Activated CD8-positive, alpha-beta memory T cell treated with anti-CD3 and anti-CD28 coated beads, Interleukin-2, amount 50 U/mL, for 4 hours (primary cell): ENCODE measurements around the gene PRELID3B.
"Not testable (repeated sequence)": the region's sequence is repeated elsewhere in the genome, so short reads cannot be mapped to it uniquely, and the experiment has no call there.

Experiments
- DNase-seq: peaks from one replicate; pipeline ENCODE4 v3.0.0-alpha.2; 2020

The PRELID3B gene

DNA sequence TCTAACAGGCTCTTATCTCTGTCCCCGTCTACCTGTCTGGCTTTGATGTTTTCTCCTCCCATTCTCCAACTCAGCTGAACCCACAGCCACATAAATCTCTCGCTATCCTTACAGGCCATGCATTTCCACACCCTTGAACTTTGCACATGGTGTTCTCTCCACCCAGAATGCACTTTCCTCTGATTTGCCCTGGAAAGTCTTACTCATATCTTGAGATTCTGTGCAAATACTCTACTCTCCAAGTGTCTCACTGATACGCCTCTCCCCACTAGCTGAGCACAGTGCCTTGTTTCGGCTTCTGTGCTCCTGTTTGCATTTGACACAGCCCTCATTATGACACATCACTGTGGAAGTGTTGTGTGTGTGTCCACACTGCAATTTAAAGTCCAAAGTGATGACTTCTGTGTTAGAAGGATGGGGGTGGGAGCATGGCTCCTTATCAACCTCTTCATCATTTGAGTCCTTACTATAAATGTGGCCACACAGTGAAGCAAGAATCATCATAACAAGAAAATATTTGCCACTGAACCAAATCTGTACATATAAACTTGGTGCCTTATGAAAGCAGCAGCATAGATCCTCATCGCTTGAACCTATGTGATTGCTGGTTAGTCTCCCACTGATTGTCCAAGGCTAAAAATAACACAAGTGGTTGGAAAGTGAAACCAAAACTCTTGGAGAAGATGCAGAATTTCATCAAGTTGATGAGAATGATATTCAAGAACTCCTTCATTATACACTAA, 5.5 kb upstream of the PRELID3B start:
- DNase-seq: no peak

DNA sequence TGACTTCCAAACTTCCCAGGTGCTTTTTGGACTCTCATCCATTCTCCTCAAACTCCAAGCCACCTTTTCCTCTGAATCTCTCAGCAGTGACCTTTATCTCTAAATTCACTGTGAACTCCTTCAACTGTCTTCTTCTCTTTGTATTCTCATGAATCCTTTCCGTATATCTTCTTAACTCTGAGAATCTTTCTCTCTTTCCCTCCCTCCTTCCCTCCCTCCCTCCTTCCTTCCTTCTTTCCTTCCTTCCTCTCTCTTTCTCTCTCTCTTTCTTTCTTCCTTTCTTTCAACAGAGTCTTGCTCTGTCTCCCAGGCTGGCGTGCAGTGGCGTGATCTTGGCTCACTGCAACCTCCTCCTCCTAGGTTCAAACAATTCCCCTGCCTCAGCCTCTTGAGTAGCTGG, 4.3 kb upstream of the PRELID3B start:
- no peak for DNase-seq

DNA sequence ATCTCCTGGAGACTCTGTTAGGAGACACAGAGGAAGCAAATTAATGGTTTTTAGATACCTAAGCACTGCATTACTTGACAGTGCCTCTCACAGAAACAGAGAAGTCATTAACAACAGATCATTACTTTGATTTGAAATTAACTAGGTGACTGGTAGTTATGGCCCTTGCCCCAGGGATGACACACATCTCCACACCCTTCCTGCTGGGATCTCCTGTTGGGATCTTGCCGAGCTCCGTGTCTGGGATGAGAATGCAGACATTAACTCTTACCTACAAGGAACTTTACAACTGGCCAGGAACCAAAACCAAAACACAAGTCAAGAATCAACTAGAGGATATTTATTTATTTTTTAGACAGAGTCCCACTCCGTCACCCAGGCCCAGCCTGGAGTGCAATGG, 2.2 kb upstream of the PRELID3B start:
- no peak for DNase-seq

GRCh38 chr20:59044295-59044694, 1.7 kb upstream of the PRELID3B start:
- no peak for DNase-seq

GRCh38 chr20:59043698-59044097, 1.1 kb upstream of the PRELID3B start:
- DNase-seq: no peak

GRCh38 chr20:59042796-59043631, 428 bp upstream of the PRELID3B start:
- peak; percentile 94 for DNase-seq

DNA sequence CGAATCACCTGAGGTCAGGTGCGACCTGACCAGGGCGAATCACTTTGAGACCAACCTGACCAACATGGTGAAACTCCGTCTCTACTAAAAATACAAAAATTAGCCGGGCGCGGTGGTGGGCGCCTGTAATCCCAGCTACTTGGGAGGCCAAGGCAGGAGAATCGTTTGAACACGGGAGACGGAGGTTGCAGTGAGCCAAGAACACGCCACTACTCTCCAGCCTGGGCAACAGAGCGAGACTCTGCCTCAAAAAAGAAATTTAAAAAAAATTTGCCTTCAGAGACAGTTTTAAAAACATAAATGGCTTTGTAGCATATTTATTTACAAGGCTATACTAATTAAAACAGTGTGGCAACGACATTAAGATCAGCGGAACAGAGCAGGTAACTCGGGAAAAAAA, 1.1 kb downstream of the PRELID3B start:
- DNase-seq: not testable (repeated sequence)

- DNase-seq: no peak
Measured at GRCh38 chr20:59040667-59041066, 1.9 kb downstream of the PRELID3B start.

DNA sequence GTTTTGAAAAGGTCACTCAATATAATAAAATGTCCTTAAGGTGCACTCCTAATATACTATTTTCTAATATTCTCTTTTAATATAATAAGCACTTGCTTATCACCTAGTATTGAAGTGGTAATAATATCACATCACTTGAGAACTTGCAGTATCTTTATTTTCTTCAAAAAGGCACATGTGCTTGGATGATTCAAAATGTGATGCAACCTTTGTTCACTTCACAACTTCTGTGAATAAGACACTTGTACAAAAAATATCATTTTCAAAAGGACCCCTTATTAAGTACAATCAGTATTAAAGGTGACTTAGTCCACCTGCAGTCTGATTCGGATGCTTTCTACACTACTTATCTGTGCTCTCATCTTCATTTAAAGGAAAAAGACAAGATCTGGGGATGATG, 3.4 kb downstream of the PRELID3B start:
- DNase-seq: no peak

DNA sequence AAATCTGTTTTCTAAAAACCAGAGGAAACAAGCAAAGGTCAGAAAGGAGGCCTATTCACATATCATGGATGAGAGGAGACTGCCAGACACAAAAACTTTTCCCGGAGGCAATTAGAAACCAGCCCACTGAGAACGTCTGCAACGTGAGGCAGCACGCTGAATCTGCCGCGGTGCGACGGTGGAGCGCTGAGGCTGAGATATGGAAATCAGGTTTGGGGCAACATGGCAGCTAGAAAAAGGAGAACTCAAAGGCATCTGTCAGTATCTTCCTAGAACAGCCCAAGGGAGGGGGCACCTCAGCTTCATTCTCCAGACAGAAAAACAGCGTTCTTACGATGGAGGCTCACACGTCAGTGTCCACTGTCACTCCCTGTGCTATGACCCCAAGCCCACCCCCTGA, 5.2 kb downstream of the PRELID3B start:
- DNase-seq: no peak

GRCh38 chr20:59035381-59035780, 7.2 kb downstream of the PRELID3B start:
- no peak for DNase-seq

DNA sequence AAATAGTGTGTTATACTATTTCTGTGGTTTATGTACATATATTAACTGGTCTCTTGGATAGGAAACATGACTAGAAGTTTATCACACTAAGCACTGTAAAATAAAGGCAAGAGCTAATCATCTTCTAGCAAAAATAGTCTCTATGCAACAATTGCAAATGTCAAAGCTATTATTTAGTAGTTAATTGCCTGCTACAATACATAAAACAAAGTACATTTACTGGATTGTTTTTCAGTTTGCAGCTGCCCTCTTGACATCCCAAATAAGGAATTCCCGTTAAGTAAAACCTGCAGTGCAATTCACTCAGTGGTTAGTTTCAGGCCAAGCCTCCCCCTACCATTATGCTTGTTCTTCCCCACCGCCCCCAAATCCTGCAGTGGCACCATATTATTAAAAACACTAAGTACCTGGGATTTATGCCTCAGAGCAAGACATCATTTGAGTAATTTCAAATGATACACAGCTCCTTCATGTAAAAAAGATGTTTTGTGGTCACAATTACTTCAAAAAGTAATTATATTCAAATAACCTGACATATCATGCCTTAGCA, 8.9 kb downstream of the PRELID3B start:
- no peak for DNase-seq

- no peak for DNase-seq
Measured at GRCh38 chr20:59033093-59033492, 9.5 kb downstream of the PRELID3B start.

GRCh38 chr20:59032713-59033059, 9.9 kb downstream of the PRELID3B start:
- no peak for DNase-seq

DNA sequence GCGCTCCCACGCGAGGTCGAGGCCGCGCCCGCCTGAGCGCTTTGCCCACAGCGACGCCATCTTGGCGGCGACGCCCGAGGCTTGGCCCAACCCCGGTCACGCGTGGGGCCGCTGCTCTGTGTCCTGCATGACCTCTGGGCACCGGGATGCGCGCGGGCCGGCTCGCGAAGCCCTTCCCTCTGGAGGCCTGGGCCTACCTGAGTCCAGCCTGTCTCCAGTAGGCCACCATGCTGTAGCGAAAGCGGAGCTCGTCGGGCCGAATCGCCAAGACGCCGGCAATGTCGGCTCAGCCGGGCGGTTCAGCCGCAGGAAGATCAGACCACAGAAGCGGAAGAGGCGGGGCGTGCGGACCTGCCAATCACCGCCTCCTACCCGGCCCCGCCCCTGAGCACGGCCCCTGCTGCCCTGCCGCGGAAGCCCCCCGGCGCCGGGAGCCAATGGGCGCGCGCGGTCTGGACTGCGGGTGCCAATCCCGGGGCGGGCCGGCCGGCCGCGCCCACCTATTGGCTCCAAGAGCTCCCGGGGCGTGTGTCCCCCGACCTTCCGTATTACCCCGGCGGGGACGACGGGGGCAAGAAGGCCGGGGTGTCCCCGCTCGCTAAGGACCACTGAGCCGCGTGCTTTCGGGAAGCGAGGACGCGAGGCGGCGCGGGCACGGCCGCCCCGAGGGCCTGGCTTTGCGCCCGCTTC, 10.4 kb downstream of the PRELID3B start, which contains the start of gene ATP5F1E:
ATP5F1E (minus strand) TSS at position 313 of the 690 bp plus-strand sequence; CDS start at position 229, 84 bp downstream.
- DNase-seq: peak; percentile 98

DNA sequence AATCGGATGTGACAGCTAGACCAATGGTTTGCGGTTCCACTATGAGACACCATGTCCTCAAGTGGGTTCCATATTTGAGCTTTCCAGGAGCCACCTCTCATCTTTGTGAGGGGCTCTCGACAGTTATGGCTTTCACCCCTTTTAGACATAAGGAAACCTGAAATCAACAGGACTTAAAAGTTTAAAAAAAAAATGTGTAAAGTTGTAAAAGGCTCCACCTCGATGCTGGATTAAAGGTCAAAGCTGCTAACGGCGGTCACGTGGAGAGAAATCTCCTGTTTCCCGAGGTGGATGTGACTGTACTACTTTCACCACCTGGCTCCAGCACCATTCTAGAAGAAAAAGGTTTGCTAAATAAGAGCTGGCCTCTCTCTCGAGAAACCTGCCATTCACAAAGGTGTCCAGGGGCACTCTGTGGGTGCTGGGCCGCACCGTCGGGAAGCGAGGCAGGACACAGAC, 11.0 kb downstream of the PRELID3B start:
- DNase-seq: no peak

- no peak for DNase-seq
Measured at GRCh38 chr20:59030911-59031563, 11.5 kb downstream of the PRELID3B start.

DNA sequence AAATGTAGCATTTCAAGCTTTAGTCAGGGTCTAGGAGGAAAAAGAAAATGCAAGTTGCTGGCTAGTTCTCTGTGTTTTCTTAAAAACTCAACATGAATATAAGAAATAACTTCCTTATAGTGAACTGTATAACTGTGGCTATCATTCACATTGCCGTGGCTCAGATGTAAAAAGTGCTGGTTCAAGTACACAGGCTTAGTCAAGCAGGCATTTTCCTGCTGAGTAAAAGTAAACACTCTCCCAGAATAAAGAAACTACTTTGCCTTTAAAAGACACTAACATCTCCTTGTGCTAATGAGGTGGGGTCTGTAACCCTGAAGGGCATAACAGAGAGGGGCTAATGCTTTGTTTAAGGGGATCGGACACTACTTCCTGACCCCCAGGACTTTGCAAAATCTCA, 13.8 kb downstream of the PRELID3B start:
- no peak for DNase-seq

DNA sequence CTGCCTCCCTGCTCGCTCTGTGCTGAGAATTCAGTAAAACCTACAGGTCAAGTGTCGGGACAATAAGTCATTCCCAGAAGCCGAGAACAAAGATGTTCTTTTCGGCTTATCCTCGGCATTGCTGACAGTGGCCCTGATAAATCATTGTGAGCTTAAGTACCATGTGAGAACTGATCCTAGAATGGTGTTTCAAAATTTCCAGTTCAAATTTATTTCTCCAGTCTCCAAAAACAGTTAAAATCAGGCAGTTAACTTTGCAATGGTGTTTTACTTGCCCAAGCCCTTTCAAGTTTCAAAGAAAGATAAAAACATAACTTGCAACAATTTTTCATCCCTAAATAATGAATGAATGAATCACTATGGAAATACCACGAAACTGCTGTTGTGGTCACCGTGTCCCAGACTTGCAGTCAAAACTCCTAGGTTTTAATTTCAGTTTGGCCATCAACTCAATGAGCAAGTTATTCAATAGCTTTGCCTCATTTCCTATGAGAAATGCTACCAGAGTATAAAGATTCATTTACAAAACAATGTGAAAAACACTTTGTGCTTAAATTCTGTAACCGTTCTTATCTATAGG, 14.8 kb downstream of the PRELID3B start:
- no peak for DNase-seq

- no peak for DNase-seq
Measured at GRCh38 chr20:59026904-59027740, 15.5 kb downstream of the PRELID3B start.

- no peak for DNase-seq
Measured at GRCh38 chr20:59025511-59025910, 17.1 kb downstream of the PRELID3B start.
